GM12801 (cell line): ENCODE data around the gene FBXW5.

ENCODE experiments used
- TF ChIP-seq, protein P1 (sequence below): IDR thresholded peaks from one replicate; pipeline ENCODE4 v1.5.1; 2011; ENCODE audit warnings: control low read depth; ENCODE audit not compliant: insufficient read length; ENCODE audit errors: extremely low read depth

FBXW5 gene

DNA sequence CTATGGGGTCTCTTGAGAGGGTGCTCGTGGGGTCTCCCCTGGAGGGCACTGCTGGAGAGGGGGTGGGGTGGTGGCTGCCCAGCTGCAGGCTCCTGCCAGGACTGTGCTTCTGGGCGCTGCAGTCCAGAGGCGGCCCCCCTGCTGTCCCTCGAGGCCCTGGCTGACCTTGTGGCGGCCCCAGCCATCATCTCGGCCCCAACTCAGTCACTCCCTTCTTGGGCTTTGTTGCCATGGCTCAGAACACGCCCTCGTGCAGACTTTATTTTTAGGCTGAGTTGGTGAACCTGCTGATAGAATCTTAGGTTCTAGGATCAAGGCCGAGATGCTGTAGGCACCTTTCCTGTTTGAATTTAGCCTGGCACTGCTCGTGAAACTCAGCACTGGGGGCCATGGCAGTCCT lies 22.8 kb downstream of the FBXW5 start:
- TF ChIP-seq, protein P1, sequence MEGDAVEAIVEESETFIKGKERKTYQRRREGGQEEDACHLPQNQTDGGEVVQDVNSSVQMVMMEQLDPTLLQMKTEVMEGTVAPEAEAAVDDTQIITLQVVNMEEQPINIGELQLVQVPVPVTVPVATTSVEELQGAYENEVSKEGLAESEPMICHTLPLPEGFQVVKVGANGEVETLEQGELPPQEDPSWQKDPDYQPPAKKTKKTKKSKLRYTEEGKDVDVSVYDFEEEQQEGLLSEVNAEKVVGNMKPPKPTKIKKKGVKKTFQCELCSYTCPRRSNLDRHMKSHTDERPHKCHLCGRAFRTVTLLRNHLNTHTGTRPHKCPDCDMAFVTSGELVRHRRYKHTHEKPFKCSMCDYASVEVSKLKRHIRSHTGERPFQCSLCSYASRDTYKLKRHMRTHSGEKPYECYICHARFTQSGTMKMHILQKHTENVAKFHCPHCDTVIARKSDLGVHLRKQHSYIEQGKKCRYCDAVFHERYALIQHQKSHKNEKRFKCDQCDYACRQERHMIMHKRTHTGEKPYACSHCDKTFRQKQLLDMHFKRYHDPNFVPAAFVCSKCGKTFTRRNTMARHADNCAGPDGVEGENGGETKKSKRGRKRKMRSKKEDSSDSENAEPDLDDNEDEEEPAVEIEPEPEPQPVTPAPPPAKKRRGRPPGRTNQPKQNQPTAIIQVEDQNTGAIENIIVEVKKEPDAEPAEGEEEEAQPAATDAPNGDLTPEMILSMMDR = no peak

DNA sequence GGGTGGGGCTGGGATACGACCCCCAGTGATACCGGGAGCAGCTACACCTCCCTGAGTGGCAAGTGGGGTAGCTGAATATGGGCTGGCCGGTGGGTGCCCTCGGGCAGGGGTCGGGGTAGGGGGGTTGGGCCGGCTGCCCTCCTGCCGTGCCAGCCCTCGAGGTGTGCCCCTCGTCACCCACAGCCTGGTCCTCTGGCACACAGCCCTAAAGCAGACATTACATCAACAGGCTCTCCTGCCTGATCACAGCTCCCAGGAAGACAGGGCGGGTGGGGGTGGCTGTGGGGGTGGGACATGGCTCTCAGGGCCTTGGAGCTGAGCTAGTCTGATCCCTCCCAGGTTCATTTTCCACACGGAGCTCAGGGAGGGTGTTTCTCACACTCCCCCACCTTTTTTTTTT lies 23.2 kb downstream of the FBXW5 start:
- TF ChIP-seq, protein P1 = no peak

GRCh38 chr9:136920734-136921231 lies 23.8 kb downstream of the FBXW5 start:
- TF ChIP-seq, protein P1 = no peak

DNA sequence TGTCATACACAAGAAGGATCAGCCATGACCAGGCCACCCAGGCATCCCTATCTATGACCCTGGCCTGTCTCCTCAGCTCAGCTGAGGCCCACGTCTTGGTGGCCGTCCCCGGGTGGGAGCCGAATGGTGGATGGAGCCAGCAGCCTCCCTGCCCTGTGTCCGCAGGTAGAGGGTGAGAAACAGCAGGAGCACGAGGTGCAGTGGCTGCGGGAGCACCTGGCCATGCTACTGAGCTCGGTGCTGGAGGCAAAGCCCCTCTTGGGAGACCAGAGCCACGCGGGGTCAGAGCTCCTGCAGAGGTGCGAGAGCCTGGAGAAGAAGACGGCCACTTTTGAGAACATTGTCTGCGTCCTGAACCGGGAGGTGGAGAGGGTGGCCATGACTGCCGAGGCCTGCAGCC lies 24.5 kb downstream of the FBXW5 start:
- TF ChIP-seq, protein P1 = no peak

- TF ChIP-seq, protein P1 = no peak
Measured at GRCh38 chr9:136917902-136918301, 26.6 kb downstream of the FBXW5 start.

GRCh38 chr9:136916330-136917184 lies 28.0 kb downstream of the FBXW5 start:
- TF ChIP-seq, protein P1 = no peak

DNA sequence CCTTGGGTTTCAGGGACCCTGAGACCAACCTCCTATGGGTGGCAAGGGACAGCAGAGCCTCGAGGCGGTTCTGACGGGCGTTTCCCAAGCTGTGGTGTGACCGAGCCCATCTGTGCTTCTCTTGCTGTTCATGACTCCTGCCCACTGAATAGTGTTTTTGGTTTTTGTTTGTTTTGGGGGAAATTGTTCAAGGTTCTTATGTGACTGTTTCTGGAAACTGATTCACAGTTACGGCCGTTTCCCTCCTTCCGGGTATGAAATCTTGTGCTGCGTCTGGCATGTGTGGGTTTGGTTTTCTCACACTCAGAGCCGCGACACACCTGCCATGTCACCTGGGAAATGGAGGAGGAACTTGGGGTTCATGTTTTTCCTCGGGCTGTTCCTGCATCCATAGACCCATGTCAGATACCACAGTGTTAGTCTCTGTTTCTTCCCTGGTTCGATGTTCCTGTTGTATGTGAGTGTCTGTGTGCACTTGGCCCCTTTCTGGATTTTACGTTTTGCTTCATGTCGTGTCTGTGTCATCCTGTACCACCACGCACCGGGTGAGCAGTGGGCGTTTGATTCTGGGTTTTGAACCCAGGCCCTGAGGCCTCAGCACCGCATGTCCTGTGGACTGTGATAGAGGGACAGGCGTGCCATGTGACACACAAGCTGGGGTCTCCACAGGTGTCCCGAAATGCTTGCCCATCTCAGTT lies 28.8 kb downstream of the FBXW5 start:
- TF ChIP-seq, protein P1 = no peak
